Measurements from ENCODE around the gene EHBP1L1. TPM values are rescaled to one million over a fixed set of nuclear protein-coding genes. Genes with fewer than 3 reads are reported as not detected.

EHBP1L1 gene
- total RNA-seq, 1 donor, result 58.6 TPM

DNA sequence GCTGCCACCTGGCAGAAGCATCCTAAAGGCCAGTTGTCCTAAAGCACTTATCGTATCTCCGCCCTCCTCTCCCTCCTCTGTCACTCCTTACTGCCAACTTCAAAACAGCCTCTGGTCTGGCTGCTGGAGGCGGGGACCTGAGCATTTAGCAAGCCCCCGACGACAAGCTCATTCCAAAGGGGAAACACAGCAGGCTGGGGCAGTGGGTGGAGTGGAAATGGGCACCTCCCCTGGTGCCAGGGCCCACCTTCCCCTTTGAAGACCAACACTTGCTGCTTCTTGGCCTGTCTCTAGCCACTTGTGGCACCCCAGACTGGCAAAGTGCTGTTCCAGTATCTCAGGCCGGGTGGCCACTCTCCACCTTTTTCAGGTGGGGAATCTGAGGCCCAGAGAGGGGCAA is 34.6 kb downstream of the EHBP1L1 start:
- H3K79me2 ChIP-seq (ENCODE audit: insufficient read depth, low read length), result peaks cover 66% of the 10 kb centered on the region
- H3K27ac ChIP-seq (ENCODE audit: low read depth, low read length), result no peak overlapping the region
- TF ChIP-seq, protein P1, sequence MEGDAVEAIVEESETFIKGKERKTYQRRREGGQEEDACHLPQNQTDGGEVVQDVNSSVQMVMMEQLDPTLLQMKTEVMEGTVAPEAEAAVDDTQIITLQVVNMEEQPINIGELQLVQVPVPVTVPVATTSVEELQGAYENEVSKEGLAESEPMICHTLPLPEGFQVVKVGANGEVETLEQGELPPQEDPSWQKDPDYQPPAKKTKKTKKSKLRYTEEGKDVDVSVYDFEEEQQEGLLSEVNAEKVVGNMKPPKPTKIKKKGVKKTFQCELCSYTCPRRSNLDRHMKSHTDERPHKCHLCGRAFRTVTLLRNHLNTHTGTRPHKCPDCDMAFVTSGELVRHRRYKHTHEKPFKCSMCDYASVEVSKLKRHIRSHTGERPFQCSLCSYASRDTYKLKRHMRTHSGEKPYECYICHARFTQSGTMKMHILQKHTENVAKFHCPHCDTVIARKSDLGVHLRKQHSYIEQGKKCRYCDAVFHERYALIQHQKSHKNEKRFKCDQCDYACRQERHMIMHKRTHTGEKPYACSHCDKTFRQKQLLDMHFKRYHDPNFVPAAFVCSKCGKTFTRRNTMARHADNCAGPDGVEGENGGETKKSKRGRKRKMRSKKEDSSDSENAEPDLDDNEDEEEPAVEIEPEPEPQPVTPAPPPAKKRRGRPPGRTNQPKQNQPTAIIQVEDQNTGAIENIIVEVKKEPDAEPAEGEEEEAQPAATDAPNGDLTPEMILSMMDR (IDR thresholded peaks at IDR 0.05; ENCODE audit: extremely low read depth, low read depth, low read length), result no peak
- H4K20me1 ChIP-seq (ENCODE audit: insufficient read depth, low read length), result peaks cover 50% of the 10 kb centered on the region
- no peak overlapping the region for H2AFZ ChIP-seq (ENCODE audit: low read length)
- H3K36me3 ChIP-seq (ENCODE audit: insufficient read depth, low read length), result peaks cover 18% of the 10 kb centered on the region
- H3K4me2 ChIP-seq (ENCODE audit: insufficient read depth, low read length), result no peak overlapping the region
- H3K4me3 ChIP-seq (ENCODE audit: insufficient read depth, low read length), result no peak overlapping the region
- H3K27me3 ChIP-seq (ENCODE audit: insufficient read depth, low read length), result no peaks in the 10 kb centered on the region
- peaks cover 33% of the 10 kb centered on the region for H3K4me1 ChIP-seq (ENCODE audit: insufficient read depth, low read length)
- H3K9me3 ChIP-seq (ENCODE audit: low read depth, low read length), result no peaks in the 10 kb centered on the region
- no peak for DNase-seq (ENCODE audit: insufficient read length, low spot score, missing footprints)

DNA sequence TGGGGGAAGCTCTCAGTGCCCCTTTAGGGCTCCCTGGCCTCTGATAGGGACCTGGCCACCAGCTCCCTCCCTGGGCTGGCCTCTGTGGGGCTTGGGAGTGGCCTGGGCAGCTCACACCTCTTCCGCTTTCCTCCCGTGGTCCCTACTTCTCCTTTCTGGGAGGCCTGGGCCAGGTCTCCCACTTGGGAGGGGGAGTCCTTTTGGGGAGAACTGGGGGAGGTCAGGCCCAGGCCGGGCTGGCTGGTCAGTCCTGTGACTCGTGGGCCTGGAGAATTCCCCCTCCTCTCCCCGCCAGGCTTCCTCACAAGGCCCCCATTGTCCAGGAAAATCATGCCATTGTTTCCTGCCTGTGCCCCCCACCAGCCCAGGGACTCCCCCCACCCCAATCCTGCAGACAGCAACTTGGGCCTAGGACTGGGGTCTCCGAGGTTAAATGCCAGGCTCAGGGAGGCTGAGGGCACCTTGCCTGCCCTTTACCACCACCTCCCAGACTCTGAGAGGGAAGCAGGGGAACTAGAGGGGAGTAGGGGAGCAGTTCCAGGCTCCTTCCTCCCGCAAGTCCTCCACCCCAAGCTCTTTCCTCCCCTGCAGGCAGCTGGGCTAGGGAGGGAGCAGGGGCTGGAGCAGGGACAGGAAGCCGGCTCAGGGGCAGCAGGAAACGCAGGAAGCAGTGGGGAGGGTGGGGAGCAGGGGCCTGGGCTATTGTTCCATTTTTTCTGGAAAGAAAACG is 35.3 kb downstream of the EHBP1L1 start:
- no peak overlapping the region for H3K4me2 ChIP-seq (ENCODE audit: insufficient read depth, low read length)
- no peak overlapping the region for H3K4me3 ChIP-seq (ENCODE audit: insufficient read depth, low read length)
- peaks cover 13% of the 10 kb centered on the region for H3K36me3 ChIP-seq (ENCODE audit: insufficient read depth, low read length)
- no peak for DNase-seq (ENCODE audit: insufficient read length, low spot score, missing footprints)
- no peak overlapping the region for H2AFZ ChIP-seq (ENCODE audit: low read length)
- TF ChIP-seq, protein P1 (IDR thresholded peaks at IDR 0.05; ENCODE audit: extremely low read depth, low read depth, low read length), result no peak
- H3K4me1 ChIP-seq (ENCODE audit: insufficient read depth, low read length), result peaks cover 33% of the 10 kb centered on the region
- H3K27ac ChIP-seq (ENCODE audit: low read depth, low read length), result no peak overlapping the region
- peaks cover 72% of the 10 kb centered on the region for H3K79me2 ChIP-seq (ENCODE audit: insufficient read depth, low read length)
- H4K20me1 ChIP-seq (ENCODE audit: insufficient read depth, low read length), result peaks cover 50% of the 10 kb centered on the region
- H3K27me3 ChIP-seq (ENCODE audit: insufficient read depth, low read length), result no peaks in the 10 kb centered on the region
- no peaks in the 10 kb centered on the region for H3K9me3 ChIP-seq (ENCODE audit: low read depth, low read length)

GRCh38 chr11:65611758-65612603 is 36.1 kb downstream of the EHBP1L1 start:
- no peaks in the 10 kb centered on the region for H3K27me3 ChIP-seq (ENCODE audit: insufficient read depth, low read length)
- H3K4me2 ChIP-seq (ENCODE audit: insufficient read depth, low read length), result peak overlapping the region; percentile 94
- H4K20me1 ChIP-seq (ENCODE audit: insufficient read depth, low read length), result peaks cover 58% of the 10 kb centered on the region
- peak overlapping the region; percentile 93 for H3K4me3 ChIP-seq (ENCODE audit: insufficient read depth, low read length)
- TF ChIP-seq, protein P1 (IDR thresholded peaks at IDR 0.05; ENCODE audit: extremely low read depth, low read depth, low read length), result no peak
- H3K79me2 ChIP-seq (ENCODE audit: insufficient read depth, low read length), result peaks cover 79% of the 10 kb centered on the region
- peaks cover 14% of the 10 kb centered on the region for H3K36me3 ChIP-seq (ENCODE audit: insufficient read depth, low read length)
- no peak for DNase-seq (ENCODE audit: insufficient read length, low spot score, missing footprints)
- H2AFZ ChIP-seq (ENCODE audit: low read length), result no peak overlapping the region
- no peaks in the 10 kb centered on the region for H3K9me3 ChIP-seq (ENCODE audit: low read depth, low read length)
- no peak overlapping the region for H3K27ac ChIP-seq (ENCODE audit: low read depth, low read length)
- peaks cover 40% of the 10 kb centered on the region for H3K4me1 ChIP-seq (ENCODE audit: insufficient read depth, low read length)

- H3K27ac ChIP-seq (ENCODE audit: low read depth, low read length), result no peak overlapping the region
- H3K4me1 ChIP-seq (ENCODE audit: insufficient read depth, low read length), result peaks cover 37% of the 10 kb centered on the region
- peaks cover 18% of the 10 kb centered on the region for H3K36me3 ChIP-seq (ENCODE audit: insufficient read depth, low read length)
Measured at GRCh38 chr11:65612691-65613090, 36.8 kb downstream of the EHBP1L1 start.

More at GRCh38 chr11:65612691-65613090, 36.8 kb downstream of the EHBP1L1 start:
- Histone ChIP-seq H4K20me1 (ENCODE audit: insufficient read depth, low read length) (peaks cover 61% of the 10 kb centered on the region), H2AFZ (ENCODE audit: low read length) (no peak overlapping the region), H3K27me3 (ENCODE audit: insufficient read depth, low read length) (no peaks in the 10 kb centered on the region), H3K79me2 (ENCODE audit: insufficient read depth, low read length) (peaks cover 87% of the 10 kb centered on the region), H3K4me3 (ENCODE audit: insufficient read depth, low read length) (peak overlapping the region; percentile 93), H3K4me2 (ENCODE audit: insufficient read depth, low read length) (peak overlapping the region; percentile 94), H3K9me3 (ENCODE audit: low read depth, low read length) (no peaks in the 10 kb centered on the region)
- DNase-seq (ENCODE audit: insufficient read length, low spot score, missing footprints), result no peak
- TF ChIP-seq, protein P1 (IDR thresholded peaks at IDR 0.05; ENCODE audit: extremely low read depth, low read depth, low read length), result no peak

Data from osteoblast (primary cell).